HCT116 (cell line): Measurements from ENCODE around the gene TDRD9. TPM values are rescaled to one million over a fixed set of nuclear protein-coding genes. Genes with fewer than 3 reads are reported as not detected.

Experiments used
- ATAC-seq: fragments of 200-7000 bp; cut with Tn5 transposase; 2 replicates; pipeline ENCODE4 v1.9.1; 2020; ENCODE audit warnings: mild to moderate bottlenecking, moderate library complexity
- BruUV-seq: library from RNA; stranded (reverse); fragments of 400-500 nt; replicated peaks from 2 replicates; lab custom pipeline; 2021; lab: Mats Ljungman, UMichigan
- CTCF ChIA-PET: fragments of 300-600 bp; sonication (Branson Sonifier 250); formaldehyde crosslinking; loops from one replicate; lab custom pipeline; 2021; ENCODE audit warnings: antibody characterized with exemption; lab: Charles Lee
- POLR2A ChIA-PET: fragments of 300-600, 350-600 bp; sonication (Branson Sonifier 250); formaldehyde crosslinking; loops from one replicate; lab custom pipeline; 2021; ENCODE audit warnings: antibody characterized with exemption; lab: Charles Lee
- RAD21 ChIA-PET, 2 experiments: fragments of 300-600 bp; sonication (Branson Sonifier 250); formaldehyde crosslinking; loops; one replicate each; lab custom pipeline; 2023; ENCODE audit warnings: low total read pairs in 2 of 2; ENCODE audit not compliant: uncharacterized antibody in 2 of 2, unreplicated experiment in 2 of 2, low non-redundant PET in 1 of 2; lab: Charles Lee
- DNase-seq: peaks from one replicate; pipeline ENCODE4 v3.0.0-alpha.2; 2010; ENCODE audit warnings: low read depth, low spot score
- H2AFZ ChIP-seq: fragments of 200-600 bp; shearing (Covaris generic), sonication (generic); 2 replicates; pipeline ENCODE4 v1.6.1; 2017; ENCODE audit warnings: low read depth, mixed run types, mixed read lengths, antibody characterized with exemption, low read length; ENCODE audit not compliant: poor library complexity, severe bottlenecking
- H3K27ac ChIP-seq: 2 replicates; pipeline ENCODE4 v1.5.1; 2012; ENCODE audit warnings: low read depth, low read length
- H3K27me3 ChIP-seq: fragments of 200-600 bp; sonication (generic); 2 replicates; pipeline ENCODE4 v1.6.1; 2016; ENCODE audit warnings: mixed run types, low read length, mixed read lengths; ENCODE audit not compliant: insufficient read depth
- H3K36me3 ChIP-seq, 2 experiments: fragments of 200-500 bp in 1 of 2; fragments of 200-600 bp in 1 of 2; sonication (Bioruptor generic) in 1 of 2; sonication (generic) in 1 of 2; 2 replicates each; pipeline versions ENCODE4 v1.5.1 to v1.6.1; 2014 to 2016; ENCODE audit warnings: low read length in 2 of 2, inconsistent platforms in 1 of 2, mixed read lengths in 1 of 2, mixed run types in 1 of 2; ENCODE audit not compliant: insufficient read depth in 2 of 2, control insufficient read depth in 1 of 2
- H3K4me1 ChIP-seq, 2 experiments: fragments of 200-600 bp in 1 of 2; sonication (generic) in 1 of 2; 2 replicates each; pipeline versions ENCODE4 v1.5.1 to v1.6.1; 2012 to 2017; ENCODE audit warnings: low read length in 2 of 2, inconsistent platforms in 1 of 2, mild to moderate bottlenecking in 1 of 2, mixed read lengths in 1 of 2, mixed run types in 1 of 2, moderate library complexity in 1 of 2; ENCODE audit not compliant: insufficient read depth in 2 of 2, control insufficient read depth in 1 of 2
- H3K4me2 ChIP-seq: fragments of 200-600 bp; sonication (generic); 2 replicates; pipeline ENCODE4 v1.6.1; 2017; ENCODE audit warnings: mixed run types, low read length, mixed read lengths
- H3K4me3 ChIP-seq, 2 experiments: fragments of 200-600 bp in 1 of 2; sonication (generic) in 1 of 2; replicated peaks in 1 of 2; 2 replicates each; pipeline ENCODE4 v1.5.1; 2011 to 2016; ENCODE audit warnings: low read length in 2 of 2, control low read depth in 1 of 2, low read depth in 1 of 2, mild to moderate bottlenecking in 1 of 2, mixed read lengths in 1 of 2, mixed run types in 1 of 2
- H3K79me2 ChIP-seq: fragments of 200-600 bp; sonication (generic); 2 replicates; pipeline ENCODE4 v1.6.1; 2017; ENCODE audit warnings: mild to moderate bottlenecking, mixed run types, low read length, moderate library complexity, mixed read lengths; ENCODE audit not compliant: insufficient read depth
- H3K9ac ChIP-seq: fragments of 200-600 bp; sonication (generic); 2 replicates; pipeline ENCODE4 v1.6.1; 2016; ENCODE audit warnings: low read length, mixed read lengths
- H3K9me2 ChIP-seq: fragments of 200-600 bp; sonication (generic), shearing (Covaris generic); 2 replicates; pipeline ENCODE4 v1.6.1; 2017; ENCODE audit warnings: mixed run types, mild to moderate bottlenecking, moderate library complexity; ENCODE audit not compliant: insufficient read depth
- H3K9me3 ChIP-seq, 2 experiments: fragments of 200-500 bp in 1 of 2; fragments of 200-600 bp in 1 of 2; sonication (Bioruptor generic) in 1 of 2; sonication (generic) in 1 of 2; 2 replicates each; pipeline ENCODE4 v1.6.1; 2014 to 2017; ENCODE audit warnings: low read length in 2 of 2, mixed read lengths in 2 of 2, inconsistent platforms in 1 of 2, low read depth in 1 of 2, mild to moderate bottlenecking in 1 of 2, mixed run types in 1 of 2, moderate library complexity in 1 of 2; ENCODE audit not compliant: control insufficient read depth in 1 of 2, insufficient read depth in 1 of 2
- H4K20me1 ChIP-seq: fragments of 200-600 bp; sonication (generic), shearing (Covaris generic); 2 replicates; pipeline ENCODE4 v1.6.1; 2017; ENCODE audit warnings: mixed run types, mild to moderate bottlenecking, moderate library complexity; ENCODE audit not compliant: insufficient read depth
- ELF1 ChIP-seq: IDR thresholded peaks from 2 replicates; pipeline ENCODE4 v1.6.1; 2012; ENCODE audit warnings: low read depth, borderline replicate concordance
- EZH2phosphoT487 ChIP-seq: fragments of 200-600 bp; IDR thresholded peaks from 2 replicates; pipeline ENCODE4 v1.6.1; 2018; ENCODE audit warnings: antibody characterized with exemption, borderline replicate concordance
- JUND ChIP-seq: IDR thresholded peaks from 2 replicates; pipeline ENCODE4 v1.6.1; 2012
- RAD21 ChIP-seq: IDR thresholded peaks from 2 replicates; pipeline ENCODE4 v1.6.1; 2012; ENCODE audit warnings: low read depth, mild to moderate bottlenecking
- SP1 ChIP-seq: IDR thresholded peaks from 2 replicates; pipeline ENCODE4 v1.6.1; 2012; ENCODE audit warnings: low read depth
- TCF7L2 ChIP-seq: IDR thresholded peaks from 2 replicates; pipeline ENCODE4 v1.7.0; 2011; ENCODE audit warnings: borderline replicate concordance, inconsistent platforms; ENCODE audit not compliant: insufficient read depth, insufficient read length; ENCODE audit errors: extremely low read depth
- intact Hi-C: fragments of 100-400 bp; cut with micrococcal nuclease; formaldehyde crosslinking; loops from 2 replicates; pipeline ENCODE4 v1.10.0; 2022
- total RNA-seq: library from RNA; stranded (reverse); gene quantifications from one replicate; pipeline ENCODE4 v1.2.1, GENCODE V29; 2021; ENCODE audit not compliant: unreplicated experiment
- TF ChIP-seq, protein P1 (sequence below), 3 experiments: fragments of 200-600 bp in 1 of 3; sonication (generic) in 1 of 3; IDR thresholded peaks in 2 of 3; conservative IDR thresholded peaks in 1 of 3; 2 replicates each; pipeline ENCODE4 v1.5.1; 2012 to 2017; ENCODE audit warnings: low read depth in 2 of 3, low read length in 2 of 3, antibody characterized with exemption in 1 of 3, borderline replicate concordance in 1 of 3, control low read depth in 1 of 3, mild to moderate bottlenecking in 1 of 3, mixed read lengths in 1 of 3, mixed run types in 1 of 3, moderate library complexity in 1 of 3; ENCODE audit not compliant: insufficient read depth in 1 of 3
- TF ChIP-seq, protein P2 (sequence below): IDR thresholded peaks from 2 replicates; pipeline ENCODE4 v1.6.1; 2012; ENCODE audit warnings: low read depth

TDRD9 gene
- total RNA-seq, 1 experiment from 2014 or later, result not detected

DNA sequence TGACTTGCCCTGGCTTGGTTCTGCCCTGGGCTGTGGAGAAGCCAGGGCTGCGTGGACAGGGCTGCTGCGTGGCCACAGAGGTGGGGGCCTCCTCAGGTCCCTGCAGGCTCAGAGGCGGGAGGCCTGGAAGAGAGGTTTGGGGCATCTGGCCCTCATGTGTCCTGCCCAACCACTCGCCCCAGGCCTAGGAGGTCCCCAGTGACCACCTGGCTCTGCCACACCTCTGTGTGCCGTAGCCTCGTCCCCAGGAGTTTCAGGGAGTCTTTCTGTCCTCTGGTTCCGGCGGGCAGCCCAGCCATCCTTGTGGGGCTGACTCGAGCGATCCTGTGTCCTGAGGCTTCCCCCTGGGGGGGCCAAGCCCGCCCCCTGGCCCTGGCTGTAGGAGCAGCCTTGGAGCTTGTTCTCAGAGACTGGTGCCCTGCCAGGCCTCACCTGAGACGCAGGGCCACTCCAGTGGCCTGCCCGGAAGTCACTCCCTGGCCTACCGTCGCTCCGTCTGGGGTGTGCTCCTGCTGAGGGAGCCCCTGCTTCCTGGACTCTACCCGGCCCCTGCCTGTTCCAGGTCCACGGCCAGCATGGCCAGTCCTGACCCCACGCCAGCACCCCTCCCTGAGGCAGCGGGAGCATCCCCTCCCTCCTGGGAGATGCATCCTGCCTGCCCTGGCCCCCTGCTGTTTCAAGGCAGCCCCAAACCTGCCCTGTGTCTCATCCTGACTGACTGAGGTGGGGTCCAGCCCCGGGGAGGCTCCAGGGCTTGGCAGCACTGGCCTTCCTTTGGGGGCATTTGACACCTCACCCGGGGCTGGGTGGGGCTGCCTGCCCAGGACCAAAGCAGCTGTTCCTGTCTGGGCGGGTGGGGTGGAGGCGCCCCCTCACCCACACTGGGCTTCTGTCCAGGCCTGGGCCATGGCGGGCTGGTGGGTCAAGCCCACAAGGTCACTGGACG, 171.1 kb downstream of the TDRD9 start:
- H3K4me1 ChIP-seq, result peaks cover 9 to 19% of the 10 kb centered on the region in 2 experiments
- no peak overlapping the region for H3K9ac ChIP-seq
- H3K4me2 ChIP-seq, result no peak overlapping the region
- no peak overlapping the region for H3K27ac ChIP-seq
- RAD21 ChIA-PET, result no interaction called here
- TF ChIP-seq JUND, result no peak
- TF ChIP-seq EZH2phosphoT487, result no peak
- TF ChIP-seq TCF7L2, result no peak
- TF ChIP-seq, protein P1, sequence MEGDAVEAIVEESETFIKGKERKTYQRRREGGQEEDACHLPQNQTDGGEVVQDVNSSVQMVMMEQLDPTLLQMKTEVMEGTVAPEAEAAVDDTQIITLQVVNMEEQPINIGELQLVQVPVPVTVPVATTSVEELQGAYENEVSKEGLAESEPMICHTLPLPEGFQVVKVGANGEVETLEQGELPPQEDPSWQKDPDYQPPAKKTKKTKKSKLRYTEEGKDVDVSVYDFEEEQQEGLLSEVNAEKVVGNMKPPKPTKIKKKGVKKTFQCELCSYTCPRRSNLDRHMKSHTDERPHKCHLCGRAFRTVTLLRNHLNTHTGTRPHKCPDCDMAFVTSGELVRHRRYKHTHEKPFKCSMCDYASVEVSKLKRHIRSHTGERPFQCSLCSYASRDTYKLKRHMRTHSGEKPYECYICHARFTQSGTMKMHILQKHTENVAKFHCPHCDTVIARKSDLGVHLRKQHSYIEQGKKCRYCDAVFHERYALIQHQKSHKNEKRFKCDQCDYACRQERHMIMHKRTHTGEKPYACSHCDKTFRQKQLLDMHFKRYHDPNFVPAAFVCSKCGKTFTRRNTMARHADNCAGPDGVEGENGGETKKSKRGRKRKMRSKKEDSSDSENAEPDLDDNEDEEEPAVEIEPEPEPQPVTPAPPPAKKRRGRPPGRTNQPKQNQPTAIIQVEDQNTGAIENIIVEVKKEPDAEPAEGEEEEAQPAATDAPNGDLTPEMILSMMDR (IDR thresholded peaks at IDR 0.05 in 2 of 3, conservative IDR thresholded peaks at IDR 0.05 in 1 of 3; ENCODE audit: borderline replicate concordance in 1 of 3, insufficient read depth in 1 of 3, low read depth in 2 of 3, low read length in 2 of 3), result no peak
- TF ChIP-seq ELF1, result no peak
- TF ChIP-seq, protein P2, sequence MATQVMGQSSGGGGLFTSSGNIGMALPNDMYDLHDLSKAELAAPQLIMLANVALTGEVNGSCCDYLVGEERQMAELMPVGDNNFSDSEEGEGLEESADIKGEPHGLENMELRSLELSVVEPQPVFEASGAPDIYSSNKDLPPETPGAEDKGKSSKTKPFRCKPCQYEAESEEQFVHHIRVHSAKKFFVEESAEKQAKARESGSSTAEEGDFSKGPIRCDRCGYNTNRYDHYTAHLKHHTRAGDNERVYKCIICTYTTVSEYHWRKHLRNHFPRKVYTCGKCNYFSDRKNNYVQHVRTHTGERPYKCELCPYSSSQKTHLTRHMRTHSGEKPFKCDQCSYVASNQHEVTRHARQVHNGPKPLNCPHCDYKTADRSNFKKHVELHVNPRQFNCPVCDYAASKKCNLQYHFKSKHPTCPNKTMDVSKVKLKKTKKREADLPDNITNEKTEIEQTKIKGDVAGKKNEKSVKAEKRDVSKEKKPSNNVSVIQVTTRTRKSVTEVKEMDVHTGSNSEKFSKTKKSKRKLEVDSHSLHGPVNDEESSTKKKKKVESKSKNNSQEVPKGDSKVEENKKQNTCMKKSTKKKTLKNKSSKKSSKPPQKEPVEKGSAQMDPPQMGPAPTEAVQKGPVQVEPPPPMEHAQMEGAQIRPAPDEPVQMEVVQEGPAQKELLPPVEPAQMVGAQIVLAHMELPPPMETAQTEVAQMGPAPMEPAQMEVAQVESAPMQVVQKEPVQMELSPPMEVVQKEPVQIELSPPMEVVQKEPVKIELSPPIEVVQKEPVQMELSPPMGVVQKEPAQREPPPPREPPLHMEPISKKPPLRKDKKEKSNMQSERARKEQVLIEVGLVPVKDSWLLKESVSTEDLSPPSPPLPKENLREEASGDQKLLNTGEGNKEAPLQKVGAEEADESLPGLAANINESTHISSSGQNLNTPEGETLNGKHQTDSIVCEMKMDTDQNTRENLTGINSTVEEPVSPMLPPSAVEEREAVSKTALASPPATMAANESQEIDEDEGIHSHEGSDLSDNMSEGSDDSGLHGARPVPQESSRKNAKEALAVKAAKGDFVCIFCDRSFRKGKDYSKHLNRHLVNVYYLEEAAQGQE, result no peak
- TF ChIP-seq SP1, result no peak
- no peak for TF ChIP-seq RAD21
- TF ChIP-seq, all 23 proteins: peak for 0
- Histone ChIP-seq H3K27me3 (no peaks in the 10 kb centered on the region), H3K79me2 (no peaks in the 10 kb centered on the region), H3K9me2 (no peaks in the 10 kb centered on the region), H2AFZ (no peak overlapping the region), H3K4me3 (no peak overlapping the region), H3K36me3 (no peaks in the 10 kb centered on the region), H3K9me3 (no peaks in the 10 kb centered on the region), H4K20me1 (no peaks in the 10 kb centered on the region)
- DNase-seq (no peak), ATAC-seq (no peak)
- CTCF ChIA-PET, result no interaction called here
- no TSS peak for BruUV-seq
- POLR2A ChIA-PET, result no interaction called here
- intact Hi-C loops, result no loop called here
